ENCODE results near the gene SCGB3A1. TPM values are rescaled to one million over a fixed set of nuclear protein-coding genes. Genes with fewer than 3 reads are reported as not detected.

SCGB3A1 gene
- total RNA-seq, 1 donor: not detected

DNA sequence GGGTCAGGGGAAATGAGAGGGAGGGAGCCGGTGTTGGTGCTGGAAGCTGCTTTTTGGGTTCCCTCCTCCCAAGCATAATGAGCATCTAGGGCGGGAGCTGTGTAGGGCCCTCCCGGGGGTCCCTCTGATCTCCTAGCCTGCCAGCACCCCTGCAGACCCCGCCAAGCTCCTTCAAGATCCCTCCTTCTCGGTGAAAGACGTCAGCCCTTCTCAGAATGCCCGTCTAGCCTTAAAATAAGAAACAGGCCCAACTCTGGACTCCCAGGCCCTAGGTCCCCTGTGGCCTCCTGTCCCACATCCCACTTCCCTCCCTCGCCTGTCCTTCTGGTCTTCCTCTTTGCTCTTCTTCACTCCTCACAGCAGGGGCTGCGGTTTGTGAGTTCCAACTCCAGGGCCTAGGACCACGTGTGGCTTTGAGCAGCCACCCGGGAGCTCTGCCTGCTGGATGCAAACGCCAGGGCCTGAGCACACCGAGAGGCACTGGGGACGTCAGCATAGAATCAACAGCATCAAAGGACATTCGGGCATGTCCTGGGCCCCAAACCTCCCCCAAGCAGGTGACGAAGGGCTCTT, 8.8 kb upstream of the SCGB3A1 start:
- TF ChIP-seq, protein P1, sequence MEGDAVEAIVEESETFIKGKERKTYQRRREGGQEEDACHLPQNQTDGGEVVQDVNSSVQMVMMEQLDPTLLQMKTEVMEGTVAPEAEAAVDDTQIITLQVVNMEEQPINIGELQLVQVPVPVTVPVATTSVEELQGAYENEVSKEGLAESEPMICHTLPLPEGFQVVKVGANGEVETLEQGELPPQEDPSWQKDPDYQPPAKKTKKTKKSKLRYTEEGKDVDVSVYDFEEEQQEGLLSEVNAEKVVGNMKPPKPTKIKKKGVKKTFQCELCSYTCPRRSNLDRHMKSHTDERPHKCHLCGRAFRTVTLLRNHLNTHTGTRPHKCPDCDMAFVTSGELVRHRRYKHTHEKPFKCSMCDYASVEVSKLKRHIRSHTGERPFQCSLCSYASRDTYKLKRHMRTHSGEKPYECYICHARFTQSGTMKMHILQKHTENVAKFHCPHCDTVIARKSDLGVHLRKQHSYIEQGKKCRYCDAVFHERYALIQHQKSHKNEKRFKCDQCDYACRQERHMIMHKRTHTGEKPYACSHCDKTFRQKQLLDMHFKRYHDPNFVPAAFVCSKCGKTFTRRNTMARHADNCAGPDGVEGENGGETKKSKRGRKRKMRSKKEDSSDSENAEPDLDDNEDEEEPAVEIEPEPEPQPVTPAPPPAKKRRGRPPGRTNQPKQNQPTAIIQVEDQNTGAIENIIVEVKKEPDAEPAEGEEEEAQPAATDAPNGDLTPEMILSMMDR (IDR thresholded peaks at IDR 0.05; ENCODE audit: insufficient read depth, low read depth, low read length): no peak
- no peak for DNase-seq (ENCODE audit: low read depth)
- no peak overlapping the region for H3K4me3 ChIP-seq (ENCODE audit: low read depth, low read length)

DNA sequence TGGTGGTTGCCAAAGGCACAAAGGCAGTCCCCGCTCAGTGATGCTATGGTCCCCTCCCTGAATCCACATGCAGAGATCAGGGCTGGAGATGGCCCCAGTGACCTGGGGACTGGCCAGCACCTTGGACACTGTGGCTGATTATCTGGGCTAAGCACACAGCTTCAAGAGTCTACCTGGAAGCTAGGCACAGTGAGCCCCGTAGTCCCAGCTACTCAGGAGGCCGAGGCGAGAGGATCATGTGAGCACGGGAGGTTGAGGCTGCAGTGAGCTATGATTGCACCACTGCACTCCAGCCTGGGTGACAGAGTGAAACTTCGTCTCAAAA, 8.3 kb upstream of the SCGB3A1 start:
- TF ChIP-seq, protein P1 (IDR thresholded peaks at IDR 0.05; ENCODE audit: insufficient read depth, low read depth, low read length): no peak
- H3K4me3 ChIP-seq (ENCODE audit: low read depth, low read length): no peak overlapping the region
- no peak for DNase-seq (ENCODE audit: low read depth)

DNA sequence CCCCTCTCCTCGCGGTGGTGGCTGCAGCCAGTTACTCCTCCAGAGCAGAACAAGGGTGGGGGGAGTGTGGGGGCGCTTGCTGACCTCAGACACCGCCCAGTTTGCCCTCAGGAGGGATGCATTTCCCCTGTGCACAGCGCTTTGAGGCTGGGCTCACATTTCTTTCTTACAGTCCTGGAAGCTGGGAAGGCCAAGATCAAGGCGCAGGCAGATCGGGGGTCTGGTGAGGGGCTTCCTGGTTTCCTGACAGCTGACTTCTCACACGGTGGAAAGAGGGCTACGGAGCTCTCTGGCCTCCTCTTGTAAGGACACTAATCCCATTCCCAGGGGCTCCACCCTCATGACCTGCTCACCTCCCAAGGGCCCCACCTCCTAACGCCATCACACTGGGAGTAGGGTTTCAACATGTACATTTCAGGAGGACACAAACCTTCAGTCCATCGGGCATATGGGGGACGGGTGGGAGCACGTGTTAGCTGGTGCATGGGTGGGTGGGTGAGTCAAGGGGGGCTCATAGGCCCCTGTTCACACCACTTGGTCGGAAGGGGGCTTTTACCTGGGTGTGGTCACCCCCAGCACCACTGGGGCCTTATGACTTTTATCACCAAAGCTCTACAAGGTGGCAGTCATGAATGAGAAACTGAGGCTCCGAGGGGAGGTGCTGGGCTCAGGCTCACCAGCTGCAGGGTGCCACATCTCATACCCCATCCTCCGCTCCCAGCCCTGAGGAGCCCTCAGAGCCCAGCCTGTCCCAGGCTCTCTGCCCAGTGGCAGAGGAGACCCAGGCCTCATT, 7.7 kb upstream of the SCGB3A1 start:
- DNase-seq (ENCODE audit: low read depth): no peak
- TF ChIP-seq, protein P1 (IDR thresholded peaks at IDR 0.05; ENCODE audit: insufficient read depth, low read depth, low read length): no peak
- no peak overlapping the region for H3K4me3 ChIP-seq (ENCODE audit: low read depth, low read length)

DNA sequence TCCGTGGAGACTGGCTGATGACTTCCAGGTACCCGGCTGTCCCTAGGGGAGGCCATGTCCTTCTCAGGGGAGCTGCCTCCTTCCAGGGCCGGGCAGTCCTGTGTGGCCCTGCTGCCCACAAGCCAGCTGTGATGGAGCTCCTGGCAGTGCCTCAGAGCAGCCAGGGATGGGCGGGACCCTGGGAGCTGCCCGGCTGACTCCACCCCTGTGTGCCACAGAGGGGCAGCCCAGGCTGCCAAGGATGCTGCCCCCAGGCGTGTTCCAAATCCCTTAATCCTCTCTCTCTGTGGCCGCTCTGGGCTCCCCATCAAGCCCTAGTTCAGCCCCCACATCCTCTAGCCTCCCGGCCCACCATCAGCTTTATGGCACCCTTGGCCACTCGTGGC, 7.0 kb upstream of the SCGB3A1 start:
- no peak for DNase-seq (ENCODE audit: low read depth)
- TF ChIP-seq, protein P1 (IDR thresholded peaks at IDR 0.05; ENCODE audit: insufficient read depth, low read depth, low read length): no peak
- no peak overlapping the region for H3K4me3 ChIP-seq (ENCODE audit: low read depth, low read length)

DNA sequence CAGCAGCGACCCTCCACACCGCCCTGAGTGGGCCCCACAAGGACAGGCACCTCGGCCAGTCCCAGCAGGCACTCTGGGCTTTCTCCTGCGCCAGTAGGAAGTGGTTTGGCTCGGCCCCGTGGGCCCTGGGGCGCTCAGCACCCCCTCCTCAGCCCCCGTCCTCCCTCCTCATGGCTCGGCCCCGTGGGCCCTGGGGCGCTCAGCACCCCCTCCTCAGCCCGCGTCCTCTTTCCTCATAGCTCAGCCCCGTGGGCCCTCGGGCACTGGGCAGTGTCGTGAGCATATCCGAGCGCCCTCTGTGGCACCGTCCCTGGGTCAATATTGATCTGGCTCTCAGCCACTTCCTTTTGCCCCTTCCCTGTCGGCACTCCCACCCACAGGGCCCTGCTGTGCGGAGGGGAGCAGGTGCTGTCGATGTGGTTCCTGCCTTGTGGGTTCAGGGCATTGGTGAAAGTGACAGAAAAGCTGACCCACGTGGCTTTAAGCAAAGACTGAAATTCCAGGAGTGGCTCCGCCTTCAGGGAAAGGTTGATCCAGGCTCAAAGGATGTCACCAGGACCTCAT, 5.5 kb upstream of the SCGB3A1 start:
- TF ChIP-seq, protein P1 (IDR thresholded peaks at IDR 0.05; ENCODE audit: insufficient read depth, low read depth, low read length): no peak
- no peak for DNase-seq (ENCODE audit: low read depth)
- H3K4me3 ChIP-seq (ENCODE audit: low read depth, low read length): no peak overlapping the region

DNA sequence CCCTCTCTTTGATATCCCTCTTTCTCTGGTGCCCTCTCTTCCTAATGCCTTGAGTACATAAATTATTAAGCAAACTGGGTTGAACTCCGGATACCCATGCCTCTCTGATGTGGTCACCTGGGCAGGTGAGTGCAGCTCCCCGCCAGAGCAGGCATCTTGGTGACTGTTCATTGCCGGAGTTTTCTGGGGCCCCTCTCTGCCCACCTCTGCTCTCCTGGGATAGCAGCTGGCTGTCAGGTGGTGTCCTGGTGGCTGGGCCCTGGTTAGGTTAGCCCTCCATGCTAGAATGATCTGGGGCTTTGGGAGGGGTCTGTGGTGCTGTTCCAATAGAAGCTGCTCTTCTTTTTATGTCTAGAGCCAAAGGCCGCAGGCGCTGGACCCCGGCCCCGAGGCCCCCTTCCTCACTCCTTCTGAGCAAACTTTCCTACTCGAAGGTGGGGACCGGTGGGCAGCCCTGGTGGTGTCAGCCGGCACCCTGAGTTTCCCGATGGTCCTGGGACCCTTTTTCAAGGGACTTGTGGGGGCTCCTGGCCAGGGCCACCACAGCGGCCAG, 4.9 kb upstream of the SCGB3A1 start:
- no peak overlapping the region for H3K4me3 ChIP-seq (ENCODE audit: low read depth, low read length)
- DNase-seq (ENCODE audit: low read depth): no peak
- TF ChIP-seq, protein P1 (IDR thresholded peaks at IDR 0.05; ENCODE audit: insufficient read depth, low read depth, low read length): no peak

Measured in fibroblast of villous mesenchyme (primary cell).